ENCODE results near the gene ERVH48-1.

GRCh38 chr21:42942244-42942643 lies 16.8 kb upstream of the ERVH48-1 start:
- no peak for TF ChIP-seq CTCF (conservative IDR thresholded peaks at IDR 0.05)
- TF ChIP-seq EZH2 (IDR thresholded peaks at IDR 0.05; ENCODE audit: low read depth), result no peak
